Transverse colon (tissue), 4 donors: ENCODE measurements around the gene SPEM2. TPM values are rescaled to one million over a fixed set of nuclear protein-coding genes. Genes with fewer than 3 reads are reported as not detected.

Experiments used
- DNase-seq: peaks from one replicate; pipeline ENCODE4 v3.0.0-alpha.2; 2019
- H3K27ac ChIP-seq, 4 donors: fragments of 200-600 bp; sonication (generic); 2 replicates each; pipeline ENCODE4 v1.5.1; 2016 to 2018; ENCODE audit warnings: inconsistent platforms in 4 of 4
- H3K27me3 ChIP-seq: fragments of 200-600 bp; sonication (generic); 2 replicates; pipeline ENCODE4 v1.5.1; 2017; ENCODE audit warnings: inconsistent platforms
- H3K36me3 ChIP-seq, 4 donors: fragments of 200-600 bp; sonication (generic); 2 replicates each; pipeline ENCODE4 v1.5.1; 2017 to 2019; ENCODE audit warnings: inconsistent platforms in 4 of 4
- H3K4me1 ChIP-seq, 4 donors: fragments of 200-600 bp; sonication (generic); 2 replicates each; pipeline ENCODE4 v1.5.1; 2017 to 2020; ENCODE audit warnings: inconsistent platforms in 4 of 4
- H3K4me3 ChIP-seq, 4 donors: fragments of 200-600 bp; sonication (generic); 1 replicate in 1 of 4; 2 replicates in 3 of 4; pipeline versions ENCODE4 v1.5.1 to v1.6.1; 2017 to 2019; ENCODE audit warnings: inconsistent platforms in 4 of 4
- H3K9me3 ChIP-seq, 2 donors: fragments of 200-600 bp; sonication (generic); 2 replicates each; pipeline ENCODE4 v1.5.1; 2017 to 2019; ENCODE audit warnings: inconsistent platforms in 2 of 2
- CTCF ChIP-seq, 5 experiments: fragments of 200-600 bp in 3 of 5; fragments of 450-650 bp in 2 of 5; sonication (generic) in 3 of 5; IDR thresholded peaks; 1 replicate in 2 of 5; 2 replicates in 3 of 5; pipeline ENCODE4 v1.5.1; 2016 to 2017; ENCODE audit warnings: antibody characterized with exemption in 5 of 5, inconsistent platforms in 3 of 5, mild to moderate bottlenecking in 2 of 5, moderate library complexity in 1 of 5
- EP300 ChIP-seq: sonication (generic); formaldehyde crosslinking; IDR thresholded peaks from one replicate; pipeline ENCODE4 v1.6.1; 2017; ENCODE audit warnings: antibody characterized with exemption, low read depth
- POLR2A ChIP-seq: fragments of 450-650 bp; IDR thresholded peaks from one replicate; pipeline ENCODE4 v1.6.1; 2016; ENCODE audit warnings: antibody characterized with exemption, mild to moderate bottlenecking, moderate library complexity
- POLR2AphosphoS5 ChIP-seq, 3 donors: sonication (generic); formaldehyde crosslinking; IDR thresholded peaks; one replicate each; pipeline ENCODE4 v1.6.1; 2016; ENCODE audit warnings: antibody characterized with exemption in 3 of 3
- whole genome bisulfite sequencing, 2 donors: methylation state at CpG; one replicate each; pipeline ENCODE4 v1.1.5; 2018; ENCODE audit warnings: low coverage in 1 of 2; 5-methylcytosine and 5-hydroxymethylcytosine counted together
- in situ Hi-C, 4 donors: fragments of 200-750 bp; cut with MboI; loops; one replicate each; pipeline versions ENCODE4 v1.15.0 to v1.15.1; 2017; ENCODE audit warnings: low sequenced_read_pairs in 3 of 4, low pct_ligation_motif_present in 1 of 4, low pct_unique_long_range_greater_than_20kb in 1 of 4
- intact Hi-C: fragments of 100-400 bp; cut with DNase I; formaldehyde crosslinking; loops from one replicate; pipeline ENCODE4 v1.15.1; 2023; ENCODE audit warnings: low total_unique reads
- total RNA-seq, 4 donors: library from RNA; depleted of rRNA; stranded (reverse); fragments of >200 nt; gene quantifications; one replicate each; pipeline ENCODE4 v1.1.0, GENCODE V29; 2016

The SPEM2 gene
- total RNA-seq, 4 donors from 2014 or later, result not detected

GRCh38 chr17:7460850-7461660 lies 35.6 kb downstream of the SPEM2 start:
- in situ Hi-C loops, result no loop called here
- no peaks in the 10 kb centered on the region for H3K36me3 ChIP-seq
- TF ChIP-seq POLR2AphosphoS5 (IDR thresholded peaks at IDR 0.05), result no peak
- TF ChIP-seq CTCF (IDR thresholded peaks at IDR 0.05), result no peak
- no peak for TF ChIP-seq EP300
- no peak for TF ChIP-seq POLR2A
- H3K9me3 ChIP-seq, result no peaks in the 10 kb centered on the region
- H3K4me1 ChIP-seq, result peaks cover 4 to 8% (median 7%) of the 10 kb centered on the region in 4 donors
- DNase-seq, result no peak
- H3K27ac ChIP-seq, result no peak overlapping the region
- no peaks in the 10 kb centered on the region for H3K27me3 ChIP-seq
- intact Hi-C loops, result no loop called here
- WGBS, 2 donors, result 97 to 100% methylated on average over 2 to 7 of the region's 7 CpGs
- H3K4me3 ChIP-seq, result no peak overlapping the region

- Histone ChIP-seq H3K4me3 (no peak overlapping the region), H3K9me3 (no peaks in the 10 kb centered on the region), H3K4me1 (peaks cover 0 to 14% (median 8%) of the 10 kb centered on the region in 4 donors), H3K27me3 (no peaks in the 10 kb centered on the region), H3K27ac (no peak overlapping the region), H3K36me3 (no peaks in the 10 kb centered on the region)
- in situ Hi-C loops, result no loop called here
- TF ChIP-seq POLR2AphosphoS5 (IDR thresholded peaks at IDR 0.05), result no peak
- no peak for TF ChIP-seq CTCF (IDR thresholded peaks at IDR 0.05)
- no peak for TF ChIP-seq POLR2A
- no peak for TF ChIP-seq EP300
- intact Hi-C loops, result no loop called here
- WGBS, 2 donors, result 91% methylated on average over 44 of the region's 44 CpGs; no CpG with 5 or more reads in 1 of the 2 donors
- no peak for DNase-seq
Measured at GRCh38 chr17:7462474-7463371, 37.3 kb downstream of the SPEM2 start.

GRCh38 chr17:7463372-7463846 lies 38.0 kb downstream of the SPEM2 start:
- TF ChIP-seq CTCF (IDR thresholded peaks at IDR 0.05) (no peak), EP300 (no peak), POLR2AphosphoS5 (IDR thresholded peaks at IDR 0.05) (no peak), POLR2A (no peak)
- no peaks in the 10 kb centered on the region for H3K36me3 ChIP-seq
- 88% methylated on average over 14 of the region's 14 CpGs; no CpG with 5 or more reads in 1 of the 2 donors for WGBS, 2 donors
- intact Hi-C loops (no loop called here), in situ Hi-C loops (no loop called here)
- H3K9me3 ChIP-seq, result no peaks in the 10 kb centered on the region
- H3K4me1 ChIP-seq, result peaks cover 0 to 15% (median 8%) of the 10 kb centered on the region in 4 donors
- no peak overlapping the region for H3K4me3 ChIP-seq
- H3K27ac ChIP-seq, result no peak overlapping the region
- no peak for DNase-seq
- no peaks in the 10 kb centered on the region for H3K27me3 ChIP-seq

- no peaks in the 10 kb centered on the region for H3K27me3 ChIP-seq
- no peaks in the 10 kb centered on the region for H3K9me3 ChIP-seq
- in situ Hi-C loops, result no loop called here
- H3K4me1 ChIP-seq, result peaks cover 0 to 15% (median 8%) of the 10 kb centered on the region in 4 donors
- no peak for DNase-seq
- H3K36me3 ChIP-seq, result no peaks in the 10 kb centered on the region
- H3K27ac ChIP-seq, result no peak overlapping the region
- H3K4me3 ChIP-seq, result no peak overlapping the region
- TF ChIP-seq POLR2A (no peak), CTCF (IDR thresholded peaks at IDR 0.05) (no peak), EP300 (no peak), POLR2AphosphoS5 (IDR thresholded peaks at IDR 0.05) (no peak)
- intact Hi-C loops, result no loop called here
- 98% methylated on average over 9 of the region's 9 CpGs; no CpG with 5 or more reads in 1 of the 2 donors for WGBS, 2 donors
Measured at GRCh38 chr17:7464081-7464480, 38.7 kb downstream of the SPEM2 start.
